Activated CD4-positive, alpha-beta memory T cell treated with anti-CD3 and anti-CD28 coated beads for 36 hours (primary cell): ENCODE data around the gene TIMM8B. TPM values are rescaled to one million over a fixed set of nuclear protein-coding genes. Genes with fewer than 3 reads are reported as not detected.
A peak's percentile ranks its signal among the peaks of the same experiment; 100 is the strongest.

Experiments
- CTCF ChIA-PET: fragments of 350-600 bp; sonication (Branson Sonifier 250); formaldehyde crosslinking; loops from one replicate; lab custom pipeline; 2021; ENCODE audit warnings: antibody characterized with exemption, inconsistent platforms; lab: Charles Lee
- POLR2A ChIA-PET: fragments of 350-600 bp; sonication (Branson Sonifier 250); formaldehyde crosslinking; loops from one replicate; lab custom pipeline; 2021; ENCODE audit warnings: antibody characterized with exemption; lab: Charles Lee
- DNase-seq: peaks from one replicate; pipeline ENCODE4 v3.0.0-alpha.2; 2020
- H3K27ac Mint-ChIP-seq: one replicate; pipeline ENCODE4 v1.8.0; 2021; ENCODE audit warnings: mixed read lengths
- H3K27me3 Mint-ChIP-seq: one replicate; pipeline ENCODE4 v1.8.0; 2021; ENCODE audit warnings: mixed read lengths
- H3K36me3 Mint-ChIP-seq: one replicate; pipeline ENCODE4 v1.8.0; 2021; ENCODE audit warnings: mixed read lengths
- H3K4me1 Mint-ChIP-seq: one replicate; pipeline ENCODE4 v1.8.0; 2021; ENCODE audit warnings: low read depth, mixed read lengths
- H3K4me3 Mint-ChIP-seq: one replicate; pipeline ENCODE4 v1.8.0; 2021; ENCODE audit warnings: mild to moderate bottlenecking, mixed read lengths
- H3K9me3 Mint-ChIP-seq: one replicate; pipeline ENCODE4 v1.8.0; 2021; ENCODE audit warnings: mixed read lengths
- intact Hi-C: fragments of 100-400 bp; cut with micrococcal nuclease; formaldehyde crosslinking; loops from one replicate; pipeline ENCODE4 v1.15.1; 2023
- total RNA-seq, 2 experiments: library from RNA; stranded (reverse); gene quantifications; one replicate each; pipeline ENCODE4 v1.2.3, GENCODE V29; 2021

TIMM8B gene
- 10 to 100 TPM; 36.5 to 38.4 TPM for total RNA-seq

DNA sequence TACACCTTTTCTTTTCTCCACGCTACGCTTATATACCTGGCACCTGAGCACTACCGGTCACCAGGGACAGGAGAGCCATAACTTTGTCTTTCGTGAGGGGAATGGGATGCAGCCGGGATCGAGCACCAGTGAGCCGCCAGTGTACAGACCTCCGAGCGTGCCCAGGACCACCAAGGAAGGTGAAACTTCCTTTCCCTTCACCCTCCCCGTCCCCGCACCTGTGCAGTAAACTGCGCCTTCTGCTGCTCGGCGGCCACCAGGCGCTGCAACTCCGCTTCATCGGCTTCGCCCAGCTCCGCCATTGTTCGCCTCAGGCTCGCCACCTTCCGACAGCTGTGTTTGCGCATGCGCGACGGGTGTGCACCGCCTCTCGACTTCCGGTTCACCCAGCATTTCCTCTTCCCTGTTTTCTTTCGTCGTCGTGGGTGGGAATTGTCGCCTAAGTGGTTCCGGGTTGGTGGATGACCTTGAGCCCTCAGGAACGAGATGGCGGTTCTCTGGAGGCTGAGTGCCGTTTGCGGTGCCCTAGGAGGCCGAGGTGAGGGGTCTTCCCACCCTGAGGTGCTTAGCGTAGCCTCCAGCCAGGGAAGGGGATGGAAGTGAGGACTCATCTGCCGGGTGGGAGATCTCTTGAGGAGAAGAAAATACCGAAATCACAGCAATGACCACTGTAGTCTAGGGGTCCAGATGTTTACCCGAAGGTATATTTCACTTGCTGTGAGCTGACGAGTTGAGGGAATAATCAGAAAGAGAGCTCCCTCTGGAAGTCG lies at the start of gene TIMM8B, which contains the start of gene SDHD:
TSS of gene TIMM8B (minus strand) at position 335 of the 770 bp plus-strand sequence. CDS start at position 302, 33 bp downstream.
TSS of gene SDHD (plus strand) at position 452 of the 770 bp plus-strand sequence. CDS start at position 487, 35 bp downstream.
- peak within 1 kb of the TSS; percentile 92 for H3K4me3 Mint-ChIP-seq
- POLR2A ChIA-PET, result interaction anchor here (0.6 to 1.8 kb wide), 6 partner anchors 10 to 500 kb away, joined by 3 to 6 read pairs (median 4); partner anchors contain the start of genes ALG9, NKAPD1 and PIH1D2

DNA sequence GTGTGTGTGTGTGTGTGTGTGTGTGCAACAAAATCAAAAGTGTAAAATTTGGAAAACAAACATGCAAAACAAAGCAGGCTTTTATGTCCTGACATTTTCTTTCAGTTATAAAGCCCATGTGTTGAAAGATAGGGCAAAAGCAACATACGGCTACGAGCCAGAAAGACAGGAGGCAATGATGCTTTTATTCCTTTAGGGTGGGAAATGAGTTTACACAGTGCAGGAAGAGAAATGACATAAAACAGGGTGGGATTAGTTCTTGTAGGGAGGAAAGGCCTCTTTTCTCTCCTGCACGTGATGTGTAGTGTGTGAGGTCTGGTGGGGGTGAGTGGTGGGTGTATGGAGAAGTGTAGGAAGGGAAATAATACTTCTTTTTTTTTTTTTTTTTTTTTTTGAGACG lies 47.9 kb upstream of the TIMM8B start:
- CTCF ChIA-PET, result no interaction called here
- intact Hi-C loops, result no loop called here
- no peaks in the 10 kb centered on the region for H3K36me3 Mint-ChIP-seq
- no peak for DNase-seq
- no peaks in the 10 kb centered on the region for H3K27me3 Mint-ChIP-seq
- POLR2A ChIA-PET, result no interaction called here
- no peak overlapping the region for H3K27ac Mint-ChIP-seq
- no peaks in the 10 kb centered on the region for H3K4me1 Mint-ChIP-seq
- H3K9me3 Mint-ChIP-seq, result no peaks in the 10 kb centered on the region
- no peak overlapping the region for H3K4me3 Mint-ChIP-seq

More for the DNA sequence above, at the start of gene TIMM8B, which contains the start of gene SDHD:
- Mint-ChIP-seq H3K4me1 (peaks cover 63% of the 10 kb centered on the region), H3K27ac (peak within 1 kb of the TSS; percentile 92), H3K9me3 (no peaks in the 10 kb centered on the region), H3K27me3 (peaks cover 2% of the 10 kb centered on the region), H3K36me3 (peaks cover 68% of the 10 kb centered on the region)
- peak; percentile 97 for DNase-seq
- intact Hi-C loops, result loop anchor here (1.0 to 10.0 kb wide), 10 partner anchors 12 to 484 kb away; partner anchors contain the start of genes ALG9, CFAP68, DLAT and FDXACB1
- CTCF ChIA-PET, result interaction anchor here (0.6 to 2.1 kb wide), 9 partner anchors 11 to 215 kb away, joined by 3 to 16 read pairs (median 3); partner anchors contain the start of genes ALG9, BCO2 and PIH1D2

DNA sequence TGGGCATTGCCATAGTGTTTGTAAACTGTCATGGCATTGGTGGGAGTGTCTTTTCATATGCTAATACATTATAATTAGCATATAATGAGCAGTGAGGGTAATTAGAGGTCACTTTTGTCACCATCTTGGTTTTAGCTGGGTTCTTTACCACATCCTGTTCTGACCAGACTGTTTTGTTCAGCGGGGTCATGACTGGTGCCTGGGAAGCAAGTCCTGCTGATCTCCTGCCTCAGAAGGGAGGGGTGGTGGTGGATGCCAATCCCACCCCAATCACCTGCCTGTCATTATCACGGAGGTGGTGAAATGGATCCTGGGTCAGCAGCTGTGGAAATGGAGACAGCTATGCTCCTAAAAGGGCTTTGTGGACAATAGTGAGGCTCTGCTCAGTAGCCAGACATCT lies 46.2 kb upstream of the TIMM8B start:
- Mint-ChIP-seq H3K27me3 (no peaks in the 10 kb centered on the region), H3K9me3 (no peaks in the 10 kb centered on the region)

DNA sequence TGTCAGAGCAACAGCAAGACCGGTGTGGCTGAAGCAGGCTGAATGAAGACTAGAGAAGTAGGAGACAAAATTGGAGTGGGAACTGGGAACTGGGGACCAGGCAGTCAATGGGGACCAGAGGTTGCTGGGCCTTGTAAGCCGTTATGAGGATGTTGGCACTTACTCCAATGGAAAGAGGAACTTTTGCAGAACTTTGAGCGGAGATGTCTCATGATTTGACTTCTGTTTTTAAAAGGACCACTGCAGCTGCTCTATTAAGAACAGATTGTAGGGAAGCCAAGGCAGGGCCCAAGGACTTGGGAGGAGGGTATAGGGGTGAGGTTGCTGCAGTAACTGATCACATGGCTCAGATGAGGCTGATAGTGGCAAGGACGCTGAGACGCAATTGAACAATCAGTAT lies 43.1 kb upstream of the TIMM8B start:
- Mint-ChIP-seq H3K27ac (no peak overlapping the region), H3K36me3 (no peaks in the 10 kb centered on the region), H3K9me3 (no peaks in the 10 kb centered on the region), H3K4me1 (no peaks in the 10 kb centered on the region), H3K4me3 (no peak overlapping the region), H3K27me3 (no peaks in the 10 kb centered on the region)
- intact Hi-C loops, result no loop called here
- ChIA-PET POLR2A (interaction anchor here (0.6 kb wide), 1 partner anchor 184 kb away, joined by 3 read pairs; no protein-coding TSS in a partner anchor), CTCF (no interaction called here)
- no peak for DNase-seq

More for the DNA sequence above, 46.2 kb upstream of the TIMM8B start:
- intact Hi-C loops, result no loop called here
- no peak overlapping the region for H3K27ac Mint-ChIP-seq
- CTCF ChIA-PET, result interaction anchor here (1.3 kb wide), 1 partner anchor 20 kb away, joined by 3 read pairs; no protein-coding TSS in a partner anchor
- DNase-seq, result no peak
- H3K4me1 Mint-ChIP-seq, result no peaks in the 10 kb centered on the region
- no peaks in the 10 kb centered on the region for H3K36me3 Mint-ChIP-seq
- POLR2A ChIA-PET, result no interaction called here
- H3K4me3 Mint-ChIP-seq, result no peak overlapping the region

- CTCF ChIA-PET, result interaction anchor here (0.6 kb wide), 1 partner anchor 25 kb away, joined by 3 read pairs; no protein-coding TSS in a partner anchor
- no peak overlapping the region for H3K4me3 Mint-ChIP-seq
- POLR2A ChIA-PET, result no interaction called here
- no peak overlapping the region for H3K27ac Mint-ChIP-seq
- H3K9me3 Mint-ChIP-seq, result no peaks in the 10 kb centered on the region
- no peak for DNase-seq
- H3K4me1 Mint-ChIP-seq, result no peaks in the 10 kb centered on the region
- H3K36me3 Mint-ChIP-seq, result no peaks in the 10 kb centered on the region
- H3K27me3 Mint-ChIP-seq, result no peaks in the 10 kb centered on the region
- intact Hi-C loops, result no loop called here
Observed at GRCh38 chr11:112128483-112129121, 42.0 kb upstream of the TIMM8B start.

DNA sequence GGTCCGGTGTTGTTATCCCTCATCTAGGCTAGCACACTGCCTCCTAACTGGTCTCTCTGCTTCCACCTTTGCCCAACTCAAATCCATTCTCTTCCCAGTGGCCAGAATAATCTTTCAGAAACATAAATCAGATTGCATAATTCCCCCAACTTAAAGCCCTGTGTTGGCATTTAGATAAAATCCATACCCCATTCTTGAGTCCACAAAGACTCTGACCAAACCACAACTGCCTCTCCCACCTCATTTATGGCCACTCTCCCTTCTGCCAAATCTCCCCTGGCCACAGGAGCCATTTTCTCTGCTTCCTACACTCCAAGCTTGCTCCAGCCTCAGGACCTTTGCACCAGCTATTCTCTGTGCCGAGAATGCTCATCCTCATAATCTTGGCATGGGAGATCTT lies 40.5 kb upstream of the TIMM8B start:
- POLR2A ChIA-PET, result no interaction called here
- CTCF ChIA-PET, result interaction anchor here (8.0 kb wide), 1 partner anchor 15 kb away, joined by 44 read pairs; no protein-coding TSS in a partner anchor
- intact Hi-C loops, result no loop called here
- Mint-ChIP-seq H3K36me3 (no peaks in the 10 kb centered on the region), H3K4me1 (no peaks in the 10 kb centered on the region), H3K9me3 (no peaks in the 10 kb centered on the region), H3K4me3 (no peak overlapping the region), H3K27me3 (no peaks in the 10 kb centered on the region), H3K27ac (no peak overlapping the region)
- DNase-seq, result no peak

DNA sequence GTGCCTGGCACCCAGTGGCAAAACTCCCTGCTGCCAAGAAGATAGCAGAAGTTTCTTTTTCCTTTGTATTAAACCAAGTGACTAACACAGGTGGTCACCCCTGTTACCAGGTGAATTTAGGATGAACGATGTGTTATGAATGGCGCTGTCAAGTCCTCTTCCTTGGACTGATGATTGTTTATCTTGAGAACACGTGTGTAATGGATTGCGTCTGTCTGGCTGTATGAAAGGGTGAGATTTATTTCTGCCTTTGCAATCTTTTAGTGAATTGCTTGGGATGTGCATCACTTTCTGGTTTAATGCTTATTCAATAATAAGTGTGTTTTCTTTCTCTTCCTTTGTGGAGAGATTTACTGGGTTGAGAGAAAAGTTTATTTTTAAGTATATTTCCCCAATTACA lies 36.6 kb upstream of the TIMM8B start:
- POLR2A ChIA-PET, result no interaction called here
- intact Hi-C loops, result no loop called here
- CTCF ChIA-PET, result interaction anchor here (8.0 kb wide), 1 partner anchor 11 kb away, joined by 44 read pairs; no protein-coding TSS in a partner anchor
- no peaks in the 10 kb centered on the region for H3K36me3 Mint-ChIP-seq
- DNase-seq, result no peak
- peaks cover 8% of the 10 kb centered on the region for H3K4me1 Mint-ChIP-seq
- no peak overlapping the region for H3K4me3 Mint-ChIP-seq
- no peaks in the 10 kb centered on the region for H3K27me3 Mint-ChIP-seq
- H3K9me3 Mint-ChIP-seq, result no peaks in the 10 kb centered on the region
- no peak overlapping the region for H3K27ac Mint-ChIP-seq

DNA sequence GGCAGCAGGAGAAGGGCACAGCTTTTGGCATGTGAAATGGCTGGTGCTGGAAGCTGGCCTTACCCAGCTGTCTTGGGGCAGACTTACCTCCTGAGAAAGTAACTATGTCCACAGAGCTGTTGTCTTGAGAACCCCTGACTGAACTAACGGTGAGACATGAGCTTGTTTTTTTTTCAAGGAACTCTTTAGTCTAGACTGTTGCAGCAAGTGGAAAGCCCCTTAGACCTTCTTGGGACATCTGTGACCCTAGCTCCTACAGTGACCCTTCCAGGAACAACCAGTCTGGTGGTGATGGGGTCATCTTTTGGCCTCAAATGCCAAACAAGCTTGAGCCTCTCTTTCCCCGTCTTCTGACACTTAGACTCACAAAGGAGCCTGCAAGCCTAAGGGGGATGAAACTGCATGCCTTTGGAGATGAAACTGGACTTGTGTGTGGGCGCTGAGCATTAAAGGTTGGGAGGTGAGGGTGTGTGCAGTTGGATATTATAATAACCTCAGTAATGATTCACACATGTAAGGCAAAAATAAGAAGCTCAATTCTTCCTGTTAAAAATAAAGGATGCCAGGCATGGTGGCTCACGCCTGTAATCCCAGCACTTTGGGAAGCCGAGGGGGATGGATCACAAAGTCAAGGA lies 35.5 kb upstream of the TIMM8B start:
- DNase-seq, result no peak
- intact Hi-C loops, result no loop called here
- ChIA-PET CTCF (interaction anchor here (8.0 kb wide), 1 partner anchor 10 kb away, joined by 44 read pairs; no protein-coding TSS in a partner anchor), POLR2A (no interaction called here)
- H3K4me3 Mint-ChIP-seq, result no peak overlapping the region
- no peaks in the 10 kb centered on the region for H3K9me3 Mint-ChIP-seq
- no peaks in the 10 kb centered on the region for H3K36me3 Mint-ChIP-seq
- peaks cover 8% of the 10 kb centered on the region for H3K4me1 Mint-ChIP-seq
- H3K27me3 Mint-ChIP-seq, result no peaks in the 10 kb centered on the region
- H3K27ac Mint-ChIP-seq, result no peak overlapping the region

DNA sequence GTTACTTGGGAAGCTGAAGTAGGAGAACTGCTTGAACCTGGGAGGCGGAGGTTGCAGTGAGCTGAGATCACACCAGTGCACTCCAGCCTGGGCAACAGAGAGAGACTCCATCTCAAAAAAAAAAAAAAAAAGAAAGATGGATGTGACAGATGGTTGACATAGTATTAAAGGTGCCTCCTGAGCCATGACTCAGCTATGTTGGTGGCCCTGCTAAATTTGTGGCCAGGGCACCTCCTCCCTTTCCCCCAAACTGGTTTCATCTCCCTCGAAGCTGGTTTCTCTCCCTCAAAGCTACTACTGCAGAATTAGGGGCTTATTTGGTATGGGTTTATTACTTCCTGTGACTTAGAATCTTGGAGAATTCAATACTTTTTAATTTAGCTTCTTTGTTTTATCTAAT lies 31.6 kb upstream of the TIMM8B start:
- Mint-ChIP-seq H3K4me3 (no peak overlapping the region), H3K27me3 (no peaks in the 10 kb centered on the region), H3K36me3 (no peaks in the 10 kb centered on the region), H3K4me1 (peaks cover 10% of the 10 kb centered on the region), H3K9me3 (no peaks in the 10 kb centered on the region), H3K27ac (no peak overlapping the region)
- DNase-seq, result no peak
- intact Hi-C loops, result no loop called here
- POLR2A ChIA-PET, result interaction anchor here (0.6 kb wide), 1 partner anchor 353 kb away, joined by 4 read pairs; no protein-coding TSS in a partner anchor
- CTCF ChIA-PET, result no interaction called here

DNA sequence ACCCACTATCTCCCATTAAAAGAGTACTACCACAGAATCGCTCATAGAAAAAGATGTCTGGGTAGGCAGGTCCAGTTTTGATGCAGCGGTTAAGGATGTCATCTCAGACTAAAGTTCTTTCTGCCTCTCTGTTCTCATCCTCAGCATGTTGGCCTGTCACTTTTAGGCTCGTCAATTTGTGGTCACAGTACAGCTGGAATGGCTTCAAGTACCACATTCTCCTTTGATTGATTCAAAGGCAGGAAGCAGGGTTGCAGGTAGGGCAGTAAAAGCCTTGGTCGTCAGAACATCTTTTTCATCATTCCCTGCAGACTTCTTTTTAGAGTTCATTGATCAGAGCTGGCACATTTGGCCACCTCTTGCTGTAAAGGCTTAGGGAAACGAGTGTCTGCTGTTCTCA lies 28.8 kb upstream of the TIMM8B start:
- intact Hi-C loops, result no loop called here
- Mint-ChIP-seq H3K4me1 (peaks cover 7% of the 10 kb centered on the region), H3K27ac (no peak overlapping the region), H3K36me3 (no peaks in the 10 kb centered on the region), H3K9me3 (no peaks in the 10 kb centered on the region), H3K4me3 (no peak overlapping the region), H3K27me3 (no peaks in the 10 kb centered on the region)
- no peak for DNase-seq
- ChIA-PET POLR2A (no interaction called here), CTCF (interaction anchor here (0.6 to 4.9 kb wide), 6 partner anchors 24 to 165 kb away, joined by 3 to 54 read pairs (median 10); partner anchors contain the start of genes BCO2, SDHD and TIMM8B)

DNA sequence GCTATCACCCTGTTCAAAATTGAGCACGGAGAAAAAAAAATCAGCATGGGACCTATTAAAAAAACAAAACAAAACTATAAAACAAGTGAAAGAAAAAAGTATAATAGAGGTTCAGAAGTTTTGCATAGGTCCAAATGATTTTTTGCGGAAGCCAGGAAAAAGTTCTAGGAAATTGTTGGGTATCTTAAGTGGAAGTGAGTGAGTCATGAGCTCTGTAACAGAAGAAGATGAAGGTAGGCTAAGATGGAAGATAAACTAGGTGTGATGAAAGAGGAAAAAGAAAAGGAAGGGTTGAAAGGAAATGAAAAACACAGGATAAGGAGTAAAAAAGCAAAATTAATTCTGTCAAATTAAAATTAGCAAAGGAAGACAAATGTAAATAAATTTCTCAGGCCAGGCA lies 27.9 kb upstream of the TIMM8B start:
- intact Hi-C loops, result no loop called here
- CTCF ChIA-PET, result interaction anchor here (1.2 to 5.8 kb wide), 14 partner anchors 9 to 166 kb away, joined by 3 to 54 read pairs (median 8); partner anchors contain the start of genes BCO2, SDHD and TIMM8B

More for the DNA sequence above, 27.9 kb upstream of the TIMM8B start:
- peaks cover 2% of the 10 kb centered on the region for H3K4me1 Mint-ChIP-seq
- H3K4me3 Mint-ChIP-seq, result no peak overlapping the region
- POLR2A ChIA-PET, result no interaction called here
- H3K9me3 Mint-ChIP-seq, result no peaks in the 10 kb centered on the region
- H3K36me3 Mint-ChIP-seq, result no peaks in the 10 kb centered on the region
- H3K27ac Mint-ChIP-seq, result no peak overlapping the region
- H3K27me3 Mint-ChIP-seq, result no peaks in the 10 kb centered on the region
- DNase-seq, result no peak
